ENCODE measurements around the gene FAAP100. TPM values are rescaled to one million over a fixed set of nuclear protein-coding genes. Genes with fewer than 3 reads are reported as not detected.

Gene FAAP100
- total RNA-seq, 1 donor from 2014 or later = 26.0 TPM

GRCh38 chr17:81576621-81577277, 24.6 kb upstream of the FAAP100 start:
- DNase-seq = peak; percentile 80

- DNase-seq = no peak
Measured at GRCh38 chr17:81575836-81576235, 23.7 kb upstream of the FAAP100 start.

GRCh38 chr17:81574643-81574956, 22.4 kb upstream of the FAAP100 start:
- DNase-seq = no peak

DNA sequence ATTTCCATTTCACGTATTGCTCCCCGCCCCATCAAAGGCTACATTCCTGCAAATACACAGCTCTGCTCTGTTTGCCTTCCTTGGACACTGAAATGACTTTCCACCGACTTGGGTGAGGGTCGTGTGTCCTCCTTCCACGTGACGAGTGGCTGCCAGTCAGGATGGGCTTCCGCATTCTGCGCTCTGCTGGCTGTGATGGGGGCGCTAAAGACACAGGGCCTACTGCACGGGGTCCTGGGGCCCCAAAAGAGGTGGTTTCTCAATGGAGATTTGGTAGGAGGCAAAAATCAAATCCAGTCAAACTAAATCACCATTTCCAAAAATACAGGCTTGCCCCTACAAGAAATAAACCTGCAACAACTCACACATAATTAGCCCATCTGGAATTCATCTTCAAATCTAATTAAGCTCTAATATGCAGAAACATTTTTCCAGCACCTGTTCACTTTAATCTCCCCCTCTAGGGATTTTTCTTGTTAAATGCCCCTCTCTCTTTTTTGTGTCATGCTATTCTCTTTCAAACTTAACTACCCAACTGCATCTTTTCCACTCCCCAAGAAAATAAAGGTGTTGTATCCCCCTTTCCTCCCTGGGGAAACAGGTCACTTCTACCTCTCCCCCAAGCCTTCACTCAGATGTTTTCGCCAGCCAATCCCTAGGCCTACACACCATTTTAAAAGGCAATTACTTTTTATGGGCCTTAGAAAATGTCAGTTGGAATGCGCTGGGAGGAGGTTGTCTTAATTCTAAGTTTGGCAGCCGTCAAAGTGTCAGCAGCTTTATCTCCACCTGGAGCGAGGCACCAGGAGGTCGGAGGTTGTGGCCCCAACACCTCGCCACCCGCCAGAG, 21.9 kb upstream of the FAAP100 start:
- DNase-seq = no peak

DNA sequence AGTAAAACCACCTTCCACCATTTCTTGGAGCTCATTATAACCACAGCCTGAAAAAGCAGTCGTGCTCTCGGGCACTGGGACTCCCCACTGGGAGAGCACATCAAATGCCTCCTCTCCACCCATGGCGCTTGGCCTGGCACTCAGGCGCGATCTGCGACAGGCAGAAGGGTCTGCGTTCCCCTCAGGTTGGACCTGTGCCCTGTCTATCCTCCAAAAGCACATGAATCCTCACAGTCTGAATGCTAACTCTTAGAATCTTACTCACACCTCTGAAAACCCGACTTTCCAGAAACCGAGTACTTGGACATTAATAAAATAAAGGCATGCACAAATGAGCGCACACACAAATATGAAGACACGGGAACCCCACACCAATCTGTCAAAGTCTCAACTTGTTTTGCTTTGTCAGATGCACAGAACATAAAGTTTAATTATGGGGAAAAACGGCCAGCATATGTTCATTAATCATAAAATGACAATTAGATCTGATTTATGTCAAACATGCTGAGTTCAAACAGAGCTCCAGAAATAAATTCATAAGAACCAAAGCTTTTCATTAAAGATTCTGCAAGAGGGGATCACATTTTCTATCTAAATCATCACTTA, 20.5 kb upstream of the FAAP100 start:
- DNase-seq = no peak

- no peak for DNase-seq
Measured at GRCh38 chr17:81570964-81571363, 18.8 kb upstream of the FAAP100 start.

DNA sequence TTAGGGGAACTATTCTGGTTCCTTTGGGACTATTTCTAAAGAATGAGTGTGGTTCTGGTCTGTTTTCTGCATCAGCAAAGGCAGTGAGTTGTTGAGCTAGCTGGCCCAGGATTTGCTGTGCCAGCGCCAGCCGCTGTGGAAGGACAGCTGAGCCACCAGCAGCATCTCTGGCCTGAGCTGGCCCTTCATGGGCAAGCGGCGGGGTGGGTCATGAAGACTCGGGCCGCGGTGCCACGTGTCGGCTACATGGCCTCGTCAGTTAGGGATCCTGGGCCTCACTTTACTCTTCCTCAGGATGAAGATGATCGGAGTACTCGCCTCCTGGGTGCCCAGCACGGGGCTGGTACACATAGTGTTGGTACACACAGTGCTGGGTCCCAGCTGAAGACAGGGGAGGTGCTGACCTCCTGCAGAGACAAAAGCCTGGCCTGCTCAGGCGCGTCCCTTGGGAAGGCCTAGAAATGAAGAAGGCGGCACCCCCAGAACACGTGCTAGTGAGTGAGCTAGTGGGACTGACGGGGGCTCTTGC, 17.9 kb upstream of the FAAP100 start:
- no peak for DNase-seq

DNA sequence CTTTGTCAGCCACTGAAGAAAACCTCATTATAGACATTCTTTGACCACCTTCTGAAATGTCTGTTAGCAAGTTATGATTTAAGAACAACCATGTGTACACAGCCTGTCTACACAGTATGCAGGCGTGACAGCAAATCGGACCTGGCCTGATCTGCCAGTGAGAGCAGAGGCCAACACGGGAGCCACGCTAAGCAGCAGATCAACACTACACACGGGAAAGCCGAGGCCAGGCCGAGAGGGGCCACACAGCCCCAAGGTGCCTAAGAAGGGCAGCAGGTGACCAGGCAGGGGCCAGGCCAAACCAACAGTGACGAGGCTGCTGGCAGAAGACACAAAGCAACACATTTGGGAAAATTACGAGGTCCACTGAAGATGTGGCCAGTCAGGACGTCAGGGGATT, 16.3 kb upstream of the FAAP100 start:
- no peak for DNase-seq

DNA sequence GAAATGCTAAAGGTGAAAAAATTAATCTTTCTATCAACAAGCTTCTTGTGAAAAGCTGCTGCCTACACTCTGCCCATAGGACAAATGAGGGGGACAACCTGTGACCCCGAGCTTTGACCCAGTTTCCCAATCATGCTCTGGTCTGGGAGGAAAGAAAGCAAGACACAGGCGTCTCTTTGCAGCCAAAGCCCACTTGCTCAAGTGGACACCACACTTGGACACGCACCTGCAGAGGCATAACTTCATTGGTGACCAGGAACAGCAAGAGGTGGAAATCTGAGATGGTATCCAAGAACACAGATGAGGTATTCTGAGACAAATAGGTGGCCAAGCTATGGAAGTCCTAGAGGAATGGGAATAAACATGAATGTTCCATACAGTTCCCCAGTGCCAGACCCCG, 15.0 kb upstream of the FAAP100 start:
- DNase-seq = no peak

DNA sequence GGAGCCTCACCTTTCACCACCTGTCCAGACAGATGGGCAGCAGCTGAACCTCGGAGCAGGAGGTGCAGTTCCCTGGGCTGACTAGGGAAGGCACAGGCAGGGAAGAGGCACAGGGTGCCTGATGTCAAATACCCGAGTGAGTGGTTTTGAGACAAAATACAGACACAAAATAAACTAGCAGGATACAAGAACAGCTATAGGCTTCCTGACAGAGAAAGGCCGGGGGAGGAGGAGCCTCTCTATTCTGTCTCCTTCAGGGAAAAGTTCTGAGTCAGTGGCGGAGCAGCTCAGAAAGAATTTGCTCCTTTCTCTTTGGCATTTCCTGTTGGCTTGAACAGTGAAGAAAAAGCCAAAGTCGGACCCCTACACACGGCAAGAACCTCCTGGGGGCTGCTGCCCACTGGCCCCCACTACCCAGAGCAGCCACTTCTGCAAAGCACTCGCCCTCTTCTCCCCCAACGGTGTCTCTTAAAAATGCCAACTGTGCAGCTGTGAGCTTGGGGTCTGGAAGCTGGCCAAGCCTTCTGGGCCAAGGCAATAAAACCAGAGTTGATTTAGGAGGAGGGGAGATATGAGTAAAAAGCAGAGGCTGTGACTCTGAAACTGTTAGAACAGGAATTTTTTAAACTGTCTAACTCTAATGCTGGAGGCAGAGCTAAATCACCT, 14.4 kb upstream of the FAAP100 start:
- peak; percentile 94 for DNase-seq

DNA sequence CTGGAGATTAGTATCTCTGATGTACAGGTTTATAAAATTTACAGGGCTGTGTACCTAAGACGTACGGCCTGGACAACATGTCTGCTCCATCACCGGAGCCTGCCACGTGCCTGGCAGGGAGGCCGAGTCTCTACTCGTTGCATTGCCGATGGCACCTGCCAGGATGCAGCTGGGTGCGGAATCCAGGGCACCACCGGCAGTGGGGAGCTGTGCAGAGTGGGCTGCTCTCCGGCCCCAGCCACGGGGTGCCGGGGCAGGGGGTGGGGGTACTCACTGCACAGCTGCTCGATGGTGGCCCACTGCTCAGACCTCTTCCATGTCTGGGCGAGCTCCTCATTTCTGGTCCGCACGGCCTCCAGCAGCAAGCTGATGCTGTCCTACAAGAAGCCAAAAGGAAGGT, 13.1 kb upstream of the FAAP100 start:
- no peak for DNase-seq

DNA sequence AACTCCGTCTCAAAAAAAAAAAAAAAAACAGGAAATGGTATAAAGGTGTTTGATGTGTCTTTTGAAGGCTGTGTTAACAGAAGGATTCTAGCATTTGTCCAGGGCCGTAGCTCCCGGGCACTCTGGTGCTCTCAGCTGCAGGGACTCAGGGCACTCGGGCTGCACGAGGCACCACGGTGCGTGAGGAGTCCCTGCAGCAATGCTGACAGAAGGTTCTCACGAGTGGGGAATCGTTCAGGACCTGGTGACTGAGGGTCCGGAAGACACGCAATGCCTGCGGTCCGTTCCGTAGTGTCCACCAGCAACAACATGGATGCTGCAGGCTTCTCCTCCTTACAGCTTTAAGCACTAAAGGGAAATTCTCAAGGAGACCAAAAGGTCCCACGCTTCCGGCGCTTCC, 12.6 kb upstream of the FAAP100 start:
- DNase-seq = no peak

DNA sequence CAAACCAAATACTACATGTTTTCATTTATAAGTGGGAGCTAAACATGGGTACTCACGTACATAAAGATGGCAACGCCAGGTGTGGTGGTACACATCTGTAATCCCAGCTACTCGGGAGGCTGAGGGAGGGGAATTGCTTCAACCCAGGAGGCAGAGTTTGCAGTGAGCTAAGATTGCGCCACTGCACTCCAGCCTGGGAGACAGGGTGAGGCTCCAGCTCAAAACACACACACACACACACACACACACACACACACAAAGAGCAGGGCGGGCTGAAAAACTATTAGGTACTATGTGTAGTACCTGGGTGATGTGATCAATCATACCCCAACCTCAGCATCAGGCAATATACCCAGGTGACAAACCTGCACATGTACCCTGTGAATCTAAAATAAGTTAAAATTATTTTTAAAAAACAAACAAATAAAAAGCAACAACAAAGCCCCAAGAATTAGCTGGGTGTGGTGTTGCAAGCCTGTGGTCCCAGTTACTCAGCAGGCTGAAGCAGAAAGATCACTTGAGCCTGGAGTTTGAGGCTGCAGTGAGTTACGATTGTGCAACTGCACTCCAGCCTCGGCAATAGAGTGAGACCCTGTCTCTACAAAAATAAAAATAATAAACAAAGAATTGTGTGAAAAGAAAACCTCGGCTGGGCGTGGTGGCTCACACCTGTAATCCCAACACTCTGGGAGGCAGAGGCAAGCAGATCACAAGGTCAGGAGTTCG, 11.9 kb upstream of the FAAP100 start:
- DNase-seq = no peak

DNA sequence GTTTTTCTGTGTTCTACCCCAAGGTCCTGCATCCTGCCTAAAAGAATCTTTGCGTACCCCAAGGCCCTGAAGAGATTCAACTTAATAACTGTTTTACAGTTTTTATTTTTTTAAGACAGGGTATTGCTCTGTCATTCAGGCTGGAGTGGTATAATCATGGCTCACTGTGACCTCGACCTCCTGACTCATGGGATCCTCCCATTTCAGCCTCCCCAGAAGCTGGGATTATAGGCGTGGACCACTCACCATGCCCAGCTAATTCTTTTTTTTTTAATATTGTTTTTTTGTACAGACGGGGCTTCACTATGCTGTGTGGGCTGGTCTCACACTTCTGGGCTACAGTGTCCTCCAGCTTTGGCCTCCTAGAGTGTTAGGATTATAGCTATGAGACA, 9.3 kb upstream of the FAAP100 start:
- DNase-seq = no peak

- DNase-seq = peak; percentile 70
Measured at GRCh38 chr17:81558941-81559806, 7.0 kb upstream of the FAAP100 start.

DNA sequence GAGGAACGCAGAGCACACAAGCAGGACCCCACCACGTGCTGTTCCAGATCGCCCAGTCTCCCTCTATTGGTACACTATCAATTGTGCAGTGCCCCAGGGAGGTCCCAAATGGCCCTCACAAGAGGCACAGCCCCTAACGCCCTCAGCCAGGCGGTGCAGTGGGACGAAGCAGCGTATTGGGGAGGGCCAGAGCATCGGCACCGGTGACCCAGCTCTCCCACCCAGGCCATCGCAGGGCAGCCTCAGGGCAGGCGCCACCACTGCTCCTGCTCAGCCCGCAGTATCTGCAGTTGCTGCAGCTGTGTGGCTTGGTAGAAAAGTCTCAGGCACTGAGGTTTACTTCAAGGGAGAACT, 5.9 kb upstream of the FAAP100 start:
- DNase-seq = no peak

DNA sequence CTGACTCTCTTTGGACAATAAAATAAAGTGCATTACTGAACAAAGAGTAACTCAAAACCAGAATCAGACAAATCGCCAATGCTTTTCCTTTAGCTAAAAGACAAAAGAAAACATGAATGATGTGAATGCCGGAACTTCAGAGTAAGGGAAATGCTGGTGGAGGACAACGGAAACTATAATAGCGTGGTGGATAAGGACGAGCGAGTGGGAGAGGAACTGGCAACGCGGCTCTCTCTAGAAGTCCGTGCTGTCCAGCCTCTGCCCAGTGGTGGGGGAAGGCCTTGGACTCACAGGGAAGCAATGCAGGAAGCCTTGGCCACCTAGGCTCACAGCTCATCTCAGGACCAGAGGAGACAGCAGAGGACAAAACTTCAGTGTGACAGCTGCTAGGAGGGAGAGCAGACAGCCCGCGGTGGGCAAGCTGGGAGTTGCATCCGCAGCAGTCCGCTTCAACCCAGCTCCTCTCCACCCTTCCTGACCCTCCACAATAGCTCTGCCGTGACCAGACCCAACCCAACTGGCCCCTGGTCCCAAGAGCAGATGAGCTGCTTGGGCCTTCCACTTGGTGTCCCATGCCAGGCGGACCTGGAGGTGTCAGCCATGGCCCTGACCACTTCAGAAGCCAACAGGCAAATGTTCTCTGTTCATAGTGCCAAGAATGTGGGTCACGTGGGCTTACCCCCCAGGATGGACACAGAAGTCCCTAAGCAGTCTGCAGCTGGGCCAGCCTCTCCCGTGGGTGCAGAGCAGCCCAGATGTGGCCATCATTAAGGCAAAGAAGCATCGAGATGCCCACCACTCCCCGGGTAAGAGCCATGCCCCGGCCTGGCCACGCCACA, 5.3 kb upstream of the FAAP100 start:
- peak; percentile 58 for DNase-seq

GRCh38 chr17:81556863-81557262, 4.7 kb upstream of the FAAP100 start:
- DNase-seq = no peak

- no peak for DNase-seq
Measured at GRCh38 chr17:81556175-81556691, 4.1 kb upstream of the FAAP100 start.

DNA sequence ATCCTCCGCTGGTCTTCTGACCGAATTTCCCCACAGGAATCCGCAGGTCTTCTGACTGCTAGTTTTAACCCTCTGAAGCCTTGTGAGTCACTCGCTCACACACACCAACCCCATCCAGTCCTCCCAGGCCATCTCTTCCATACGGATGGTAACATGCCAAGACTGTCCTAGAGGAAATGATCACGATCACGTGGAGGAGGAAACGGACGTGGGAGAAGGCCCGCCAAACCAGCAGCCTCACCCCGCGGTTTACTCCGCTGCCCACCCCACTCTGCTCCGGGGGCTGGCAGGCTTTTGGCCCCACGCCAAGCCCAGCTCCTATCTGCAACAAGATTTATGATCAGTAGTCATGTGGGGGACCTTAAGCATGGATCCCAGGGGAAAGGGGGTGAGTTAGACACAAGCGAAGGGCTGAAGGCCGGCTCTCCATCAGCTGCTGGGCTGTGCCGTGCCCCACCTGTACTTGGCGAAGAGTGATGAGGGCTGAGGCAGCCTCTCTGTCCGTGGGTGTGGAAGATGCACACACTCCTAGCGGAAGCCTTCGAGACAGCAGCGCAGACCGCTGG, 1.5 kb upstream of the FAAP100 start:
- DNase-seq = peak; percentile 94

All from dermis blood vessel endothelial cell (primary cell).